Limb (tissue), 2 donors: ENCODE measurements around the gene GPN2.
"Not testable (repeated sequence)": the region's sequence is repeated elsewhere in the genome, so short reads cannot be mapped to it uniquely, and the experiment has no call there.

Experiments
- DNase-seq, 2 donors: peaks; one replicate each; pipeline ENCODE4 v3.0.0-alpha.2; 2016; ENCODE audit errors: extremely low spot score in 2 of 2

Gene GPN2

GRCh38 chr1:26900815-26901511, 10.9 kb upstream of the GPN2 start:
- DNase-seq: no peak

- peak; percentile 92 for DNase-seq
Observed at GRCh38 chr1:26900001-26900814, 10.1 kb upstream of the GPN2 start, which contains the start of gene GPATCH3. GPATCH3 (minus strand) TSS chr1:26900467; CDS start chr1:26900442, 25 bp downstream.

- DNase-seq: no peak
Observed at GRCh38 chr1:26897351-26897750, 7.3 kb upstream of the GPN2 start.

GRCh38 chr1:26894263-26894662, 4.2 kb upstream of the GPN2 start:
- no peak for DNase-seq

GRCh38 chr1:26890467-26890796, 349 bp upstream of the GPN2 start:
- DNase-seq: no peak

- no peak for DNase-seq
Observed at GRCh38 chr1:26888231-26888630, 1.9 kb downstream of the GPN2 start.

GRCh38 chr1:26887125-26887524, 3.0 kb downstream of the GPN2 start:
- DNase-seq: no peak

GRCh38 chr1:26882696-26883463, 7.2 kb downstream of the GPN2 start:
- no peak for DNase-seq

- not testable (repeated sequence) for DNase-seq
Observed at GRCh38 chr1:26881611-26882010, 8.5 kb downstream of the GPN2 start.

GRCh38 chr1:26879793-26880192, 10.3 kb downstream of the GPN2 start:
- no peak for DNase-seq

- DNase-seq: no peak
Observed at GRCh38 chr1:26877326-26877725, 12.8 kb downstream of the GPN2 start.

- no peak for DNase-seq
Observed at GRCh38 chr1:26874896-26875295, 15.2 kb downstream of the GPN2 start.

GRCh38 chr1:26873097-26873496, 17.0 kb downstream of the GPN2 start:
- not testable (repeated sequence) for DNase-seq

- peak; percentile 98 for DNase-seq
Observed at GRCh38 chr1:26864610-26865480, 25.2 kb downstream of the GPN2 start.

- no peak for DNase-seq
Observed at GRCh38 chr1:26863685-26864077, 26.4 kb downstream of the GPN2 start.

- DNase-seq: peak in 1 of 2 donors; percentile 46
Observed at GRCh38 chr1:26862781-26863684, 27.1 kb downstream of the GPN2 start, which contains the start of gene SFN. SFN (plus strand) TSS chr1:26863149; CDS start chr1:26863213, 64 bp downstream.

GRCh38 chr1:26861889-26862378, 28.1 kb downstream of the GPN2 start:
- no peak for DNase-seq

- no peak for DNase-seq
Observed at GRCh38 chr1:26861286-26861701, 28.8 kb downstream of the GPN2 start.

- DNase-seq: no peak
Observed at GRCh38 chr1:26858891-26859640, 31.0 kb downstream of the GPN2 start.
